Type B pancreatic cell (in vitro differentiated cells): ENCODE results near the gene SMIM12. TPM values are rescaled to one million over a fixed set of nuclear protein-coding genes. Genes with fewer than 3 reads are reported as not detected.

Experiments used
- DNase-seq: peaks from one replicate; pipeline ENCODE4 v3.0.0; 2021; ENCODE audit warnings: mixed read lengths; ENCODE audit not compliant: unreplicated experiment; ENCODE audit errors: extremely low spot score
- H3K27ac Mint-ChIP-seq: 2 replicates; pipeline ENCODE4 v1.8.0; 2021; ENCODE audit warnings: mild to moderate bottlenecking, mixed read lengths
- H3K27me3 Mint-ChIP-seq: 2 replicates; pipeline ENCODE4 v1.8.0; 2021; ENCODE audit warnings: mixed read lengths
- H3K36me3 Mint-ChIP-seq: 2 replicates; pipeline ENCODE4 v1.8.0; 2021; ENCODE audit warnings: mixed read lengths
- H3K4me1 Mint-ChIP-seq: one replicate; pipeline ENCODE4 v1.8.0; 2021; ENCODE audit warnings: mixed read lengths; ENCODE audit not compliant: unreplicated experiment
- H3K4me3 Mint-ChIP-seq: 2 replicates; pipeline ENCODE4 v1.8.0; 2021; ENCODE audit warnings: mild to moderate bottlenecking, mixed read lengths
- H3K9me3 Mint-ChIP-seq: 2 replicates; pipeline ENCODE4 v1.8.0; 2021; ENCODE audit warnings: mixed read lengths
- CTCF ChIP-seq: fragments of 200-600 bp; sonication (generic); conservative IDR thresholded peaks from 2 replicates; pipeline ENCODE4 v1.5.0; 2021; ENCODE audit warnings: antibody characterized with exemption, mild to moderate bottlenecking
- total RNA-seq: library from RNA; stranded (reverse); gene quantifications from 2 replicates; pipeline ENCODE4 v1.2.1, GENCODE V29; 2021; ENCODE audit warnings: low replicate concordance

Gene SMIM12
- total RNA-seq, 1 donor from 2014 or later: 39.0 TPM

GRCh38 chr1:34899471-34899870, 39.9 kb upstream of the SMIM12 start:
- Mint-ChIP-seq H3K36me3 (no peaks in the 10 kb centered on the region), H3K9me3 (no peaks in the 10 kb centered on the region), H3K27me3 (peaks cover 50% of the 10 kb centered on the region), H3K4me3 (no peak overlapping the region), H3K27ac (no peak overlapping the region), H3K4me1 (peaks cover 5% of the 10 kb centered on the region)
- no peak for DNase-seq
- no peak for TF ChIP-seq CTCF

GRCh38 chr1:34898330-34898761, 38.8 kb upstream of the SMIM12 start:
- peaks cover 45% of the 10 kb centered on the region for H3K27me3 Mint-ChIP-seq
- no peak overlapping the region for H3K27ac Mint-ChIP-seq
- no peaks in the 10 kb centered on the region for H3K36me3 Mint-ChIP-seq
- no peaks in the 10 kb centered on the region for H3K9me3 Mint-ChIP-seq
- H3K4me3 Mint-ChIP-seq: no peak overlapping the region
- peaks cover 5% of the 10 kb centered on the region for H3K4me1 Mint-ChIP-seq
- TF ChIP-seq CTCF: no peak
- DNase-seq: no peak

- Mint-ChIP-seq H3K36me3 (no peaks in the 10 kb centered on the region), H3K27me3 (peaks cover 29% of the 10 kb centered on the region), H3K9me3 (no peaks in the 10 kb centered on the region), H3K4me1 (peaks cover 5% of the 10 kb centered on the region), H3K4me3 (no peak overlapping the region), H3K27ac (no peak overlapping the region)
- no peak for TF ChIP-seq CTCF
- DNase-seq: no peak
Measured at GRCh38 chr1:34896612-34897011, 37.1 kb upstream of the SMIM12 start.

GRCh38 chr1:34889705-34890104, 30.2 kb upstream of the SMIM12 start:
- H3K27me3 Mint-ChIP-seq: peaks cover 56% of the 10 kb centered on the region
- no peak overlapping the region for H3K4me3 Mint-ChIP-seq

GRCh38 chr1:34887593-34887992, 28.0 kb upstream of the SMIM12 start:
- Mint-ChIP-seq H3K4me1 (no peaks in the 10 kb centered on the region), H3K36me3 (peaks cover 1% of the 10 kb centered on the region), H3K27ac (no peak overlapping the region), H3K9me3 (no peaks in the 10 kb centered on the region), H3K4me3 (no peak overlapping the region), H3K27me3 (peaks cover 77% of the 10 kb centered on the region)
- TF ChIP-seq CTCF: no peak
- DNase-seq: no peak

More at GRCh38 chr1:34889705-34890104, 30.2 kb upstream of the SMIM12 start:
- no peaks in the 10 kb centered on the region for H3K9me3 Mint-ChIP-seq
- no peak overlapping the region for H3K27ac Mint-ChIP-seq
- no peaks in the 10 kb centered on the region for H3K4me1 Mint-ChIP-seq
- TF ChIP-seq CTCF: no peak
- no peaks in the 10 kb centered on the region for H3K36me3 Mint-ChIP-seq
- no peak for DNase-seq
